IMR-90 (cell line): ENCODE data around the gene RAB11A.

Experiments
- CEBPB ChIP-seq: IDR thresholded peaks from 2 replicates; pipeline ENCODE4 v1.6.1; 2012; ENCODE audit warnings: low read depth, low read length, improper control_type of control experiment
- CTCF ChIP-seq: conservative IDR thresholded peaks from 2 replicates; pipeline ENCODE4 v1.5.1; 2012; ENCODE audit warnings: mild to moderate bottlenecking, low read depth, low read length, improper control_type of control experiment
- FOS ChIP-seq: fragments of 150-350 bp; IDR thresholded peaks from 2 replicates; pipeline ENCODE4 v1.6.1; 2016; ENCODE audit warnings: low read depth, low read length
- MAFK ChIP-seq: IDR thresholded peaks from 2 replicates; pipeline ENCODE4 v1.6.1; 2012; ENCODE audit warnings: low read depth, low read length, improper control_type of control experiment
- MAZ ChIP-seq: IDR thresholded peaks from 2 replicates; pipeline ENCODE4 v1.6.1; 2012; ENCODE audit warnings: low read depth, mild to moderate bottlenecking, low read length, improper control_type of control experiment, moderate library complexity, borderline replicate concordance
- MXI1 ChIP-seq: IDR thresholded peaks from 2 replicates; pipeline ENCODE4 v1.6.1; 2012; ENCODE audit warnings: low read depth, mild to moderate bottlenecking, low read length, moderate library complexity, borderline replicate concordance
- POLR2A ChIP-seq: IDR thresholded peaks from 2 replicates; pipeline ENCODE4 v1.6.1; 2012; ENCODE audit warnings: mild to moderate bottlenecking, low read depth, low read length
- RAD21 ChIP-seq: IDR thresholded peaks from 2 replicates; pipeline ENCODE4 v1.6.1; 2012; ENCODE audit warnings: low read length, improper control_type of control experiment
- RCOR1 ChIP-seq: IDR thresholded peaks from 2 replicates; pipeline ENCODE4 v1.6.1; 2012; ENCODE audit warnings: mild to moderate bottlenecking, low read length, improper control_type of control experiment; ENCODE audit not compliant: insufficient replicate concordance
- RFX5 ChIP-seq: IDR thresholded peaks from 2 replicates; pipeline ENCODE4 v1.8.0; 2012; ENCODE audit warnings: low read depth, mild to moderate bottlenecking, low read length, moderate library complexity
- SMC3 ChIP-seq: fragments of 150-350 bp; IDR thresholded peaks from 2 replicates; pipeline ENCODE4 v1.6.1; 2016; ENCODE audit warnings: low read depth, mild to moderate bottlenecking, antibody characterized with exemption, low read length, moderate library complexity
- USF2 ChIP-seq: fragments of 150-350 bp; IDR thresholded peaks from 2 replicates; pipeline ENCODE4 v1.6.1; 2017; ENCODE audit warnings: mild to moderate bottlenecking, antibody characterized with exemption, low read length, low read depth

- TF ChIP-seq CTCF (no peak), POLR2A (no peak), RCOR1 (no peak), SMC3 (no peak), RFX5 (no peak), MAZ (no peak), FOS (no peak), RAD21 (no peak), MXI1 (no peak), USF2 (no peak), CEBPB (no peak), MAFK (no peak)
Observed at GRCh38 chr15:65896236-65896635, 26.9 kb downstream of the RAB11A start.
